Esophagus squamous epithelium (tissue), 5 donors: ENCODE measurements around the gene ARFRP1. TPM values are rescaled to one million over a fixed set of nuclear protein-coding genes. Genes with fewer than 3 reads are reported as not detected.

Experiments
- DNase-seq: peaks from one replicate; lab custom pipeline; 2025; lab: John Stamatoyannopoulos, UW
- H3K27ac ChIP-seq, 4 donors: fragments of 200-600 bp; sonication (generic); one replicate each; pipeline ENCODE4 v1.5.1; 2016 to 2019; ENCODE audit warnings: mild to moderate bottlenecking in 1 of 4
- H3K27me3 ChIP-seq, 4 donors: fragments of 200-600 bp; sonication (generic); 1 replicate in 3 of 4; 2 replicates in 1 of 4; pipeline versions ENCODE4 v1.5.1 to v1.6.0; 2017 to 2021; ENCODE audit warnings: antibody characterized with exemption in 1 of 4
- H3K36me3 ChIP-seq, 3 donors: fragments of 200-600 bp; sonication (generic); one replicate each; pipeline ENCODE4 v1.5.1; 2016 to 2019
- H3K4me1 ChIP-seq, 3 donors: fragments of 200-600 bp; sonication (generic); one replicate each; pipeline ENCODE4 v1.5.1; 2017 to 2019
- H3K4me3 ChIP-seq, 4 donors: fragments of 200-600 bp; sonication (generic); 1 replicate in 3 of 4; 2 replicates in 1 of 4; pipeline ENCODE4 v1.5.1; 2016 to 2019; ENCODE audit warnings: mild to moderate bottlenecking in 2 of 4, moderate library complexity in 1 of 4
- H3K9me3 ChIP-seq, 3 donors: fragments of 200-600 bp; sonication (generic); one replicate each; pipeline ENCODE4 v1.5.1; 2016 to 2019
- POLR2A ChIP-seq, 4 donors: fragments of 450-650 bp; IDR thresholded peaks; one replicate each; pipeline ENCODE4 v1.6.1; 2017; ENCODE audit warnings: antibody characterized with exemption in 4 of 4, mild to moderate bottlenecking in 4 of 4, moderate library complexity in 3 of 4
- WGBS, 2 donors: methylation state at CpG; one replicate each; pipeline ENCODE4 v1.1.5; 2018; 5-methylcytosine and 5-hydroxymethylcytosine counted together
- intact Hi-C: fragments of 100-400 bp; cut with DNase I; formaldehyde crosslinking; loops from one replicate; pipeline ENCODE4 v1.15.0; 2022
- total RNA-seq, 4 donors: library from RNA; depleted of rRNA; stranded (reverse); fragments of >200 nt; gene quantifications; one replicate each; pipeline ENCODE4 v1.1.0, GENCODE V29; 2016
- TF ChIP-seq, protein P1 (sequence below), 6 experiments: fragments of 450-650 bp in 4 of 6; fragments of 200-600 bp in 2 of 6; sonication (generic) in 2 of 6; IDR thresholded peaks; one replicate each; pipeline ENCODE4 v1.5.1; 2016 to 2019; ENCODE audit warnings: antibody characterized with exemption in 6 of 6, mild to moderate bottlenecking in 4 of 6, moderate library complexity in 4 of 6
- donor health status: DM: yes; HTN: yes; CAD: no.

ARFRP1 gene
- total RNA-seq, 4 donors from 2014 or later = 30.4 to 45.5 (median 37.0) TPM

DNA sequence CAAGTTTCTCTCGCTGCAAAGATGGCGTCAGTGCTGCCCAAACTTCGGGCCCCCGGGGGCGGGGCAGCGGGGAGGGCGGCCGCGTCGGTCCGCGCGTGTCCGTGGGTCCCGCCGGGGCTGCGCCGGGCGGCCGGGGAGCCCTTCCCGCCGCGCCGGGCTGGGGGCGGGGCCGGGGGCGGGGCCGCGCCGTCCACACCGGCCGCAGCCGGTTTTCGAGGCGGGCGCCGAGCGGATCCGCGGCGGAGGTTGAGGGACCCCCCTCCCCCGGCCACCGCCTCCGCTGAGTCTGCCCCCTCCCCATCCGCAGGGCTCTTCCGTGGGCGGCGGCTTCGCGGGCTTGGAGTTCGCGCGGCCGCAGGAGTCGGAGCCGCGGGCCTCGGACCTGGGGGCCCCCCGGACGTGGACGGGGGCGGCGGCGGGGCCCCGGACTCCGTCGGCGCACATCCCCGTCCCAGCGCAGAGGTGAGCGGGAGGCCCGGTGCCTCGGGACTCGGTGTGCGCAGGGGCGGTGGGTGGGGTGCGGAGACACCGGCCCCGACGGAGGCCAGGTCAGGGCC, 32.4 kb upstream of the ARFRP1 start:
- H3K36me3 ChIP-seq = peaks cover 4 to 42% (median 19%) of the 10 kb centered on the region in 3 donors
- H3K27ac ChIP-seq = peak overlapping the region; percentile 82 to 98 (median 94)
- TF ChIP-seq, protein P1, sequence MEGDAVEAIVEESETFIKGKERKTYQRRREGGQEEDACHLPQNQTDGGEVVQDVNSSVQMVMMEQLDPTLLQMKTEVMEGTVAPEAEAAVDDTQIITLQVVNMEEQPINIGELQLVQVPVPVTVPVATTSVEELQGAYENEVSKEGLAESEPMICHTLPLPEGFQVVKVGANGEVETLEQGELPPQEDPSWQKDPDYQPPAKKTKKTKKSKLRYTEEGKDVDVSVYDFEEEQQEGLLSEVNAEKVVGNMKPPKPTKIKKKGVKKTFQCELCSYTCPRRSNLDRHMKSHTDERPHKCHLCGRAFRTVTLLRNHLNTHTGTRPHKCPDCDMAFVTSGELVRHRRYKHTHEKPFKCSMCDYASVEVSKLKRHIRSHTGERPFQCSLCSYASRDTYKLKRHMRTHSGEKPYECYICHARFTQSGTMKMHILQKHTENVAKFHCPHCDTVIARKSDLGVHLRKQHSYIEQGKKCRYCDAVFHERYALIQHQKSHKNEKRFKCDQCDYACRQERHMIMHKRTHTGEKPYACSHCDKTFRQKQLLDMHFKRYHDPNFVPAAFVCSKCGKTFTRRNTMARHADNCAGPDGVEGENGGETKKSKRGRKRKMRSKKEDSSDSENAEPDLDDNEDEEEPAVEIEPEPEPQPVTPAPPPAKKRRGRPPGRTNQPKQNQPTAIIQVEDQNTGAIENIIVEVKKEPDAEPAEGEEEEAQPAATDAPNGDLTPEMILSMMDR (IDR thresholded peaks at IDR 0.05) = no peak
- no peak for TF ChIP-seq POLR2A (IDR thresholded peaks at IDR 0.05)
- peaks cover 45 to 68% (median 46%) of the 10 kb centered on the region in 3 donors for H3K4me1 ChIP-seq
- intact Hi-C loops = no loop called here
- DNase-seq = no peak
- no peaks in the 10 kb centered on the region for H3K9me3 ChIP-seq
- H3K4me3 ChIP-seq = peak overlapping the region; percentile 51 to 90 (median 64)
- H3K27me3 ChIP-seq = no peaks in the 10 kb centered on the region
- no CpG with 5 or more reads among the region's 80 CpGs for WGBS, 2 donors

DNA sequence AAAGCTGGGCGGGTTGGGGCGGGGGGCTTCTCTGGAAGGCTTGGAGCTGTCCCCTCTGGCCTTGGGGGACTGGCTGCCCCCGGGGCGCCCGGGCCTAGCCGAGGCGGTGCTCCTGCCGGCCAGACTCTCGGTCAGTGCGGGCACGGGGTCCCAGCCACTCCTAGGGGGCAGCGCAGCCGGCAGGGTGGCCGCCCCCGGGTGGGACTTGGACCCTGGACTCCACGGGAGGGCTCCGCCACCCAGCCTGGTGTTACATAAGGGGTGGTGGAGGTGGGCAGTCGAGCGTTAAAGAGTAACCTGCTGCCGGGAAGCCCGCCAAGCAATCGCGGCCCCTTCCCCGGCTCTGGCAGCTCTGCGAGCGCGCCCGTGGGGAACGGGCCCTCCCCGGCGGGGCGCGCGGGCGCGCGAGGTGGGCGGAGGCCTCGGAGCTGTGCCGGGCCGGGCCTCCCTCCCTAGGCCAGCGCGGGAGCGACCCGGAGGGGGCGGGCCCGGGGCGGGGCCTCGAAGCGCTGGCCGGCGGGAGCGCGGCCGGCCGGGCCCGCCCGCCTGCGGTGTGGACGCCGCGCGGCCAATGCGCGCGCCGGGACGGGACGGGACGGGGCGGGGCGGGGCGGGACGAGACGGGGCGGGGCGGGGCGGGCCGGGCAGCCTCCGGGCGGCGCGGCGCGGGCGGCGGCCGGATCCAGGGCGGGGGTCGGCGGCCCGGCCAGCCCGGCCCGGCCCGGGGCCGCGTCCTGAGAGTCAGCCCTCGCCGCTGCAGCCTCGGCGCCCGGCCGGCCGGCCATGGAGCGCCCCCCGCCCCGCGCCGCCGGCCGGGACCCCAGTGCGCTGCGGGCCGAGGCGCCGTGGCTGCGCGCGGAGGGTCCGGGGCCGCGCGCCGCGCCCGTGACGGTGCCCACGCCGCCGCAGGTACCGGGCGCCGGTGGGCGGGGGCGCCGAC, 31.6 kb upstream of the ARFRP1 start, which contains the start of gene SLC2A4RG:
TSS of gene SLC2A4RG (plus strand) at position 647 of the 940 bp plus-strand sequence. CDS start at position 784, 137 bp downstream.
- peaks cover 45 to 68% (median 46%) of the 10 kb centered on the region in 3 donors for H3K4me1 ChIP-seq
- peaks cover 4 to 49% (median 23%) of the 10 kb centered on the region in 3 donors for H3K36me3 ChIP-seq
- peak within 1 kb of the TSS; percentile 51 to 90 (median 64) for H3K4me3 ChIP-seq
- H3K9me3 ChIP-seq = no peaks in the 10 kb centered on the region
- H3K27ac ChIP-seq = peak within 1 kb of the TSS; percentile 87 to 98 (median 94)
- WGBS, 2 donors = no CpG with 5 or more reads among the region's 136 CpGs
- H3K27me3 ChIP-seq = no peaks in the 10 kb centered on the region
- no peak for TF ChIP-seq POLR2A (IDR thresholded peaks at IDR 0.05)
- TF ChIP-seq, protein P1 (IDR thresholded peaks at IDR 0.05) = no peak
- intact Hi-C loops = loop anchor here (5.0 kb wide), 1 partner anchor 202 kb away; the partner anchor contains the start of gene PTK6
- DNase-seq = no peak

DNA sequence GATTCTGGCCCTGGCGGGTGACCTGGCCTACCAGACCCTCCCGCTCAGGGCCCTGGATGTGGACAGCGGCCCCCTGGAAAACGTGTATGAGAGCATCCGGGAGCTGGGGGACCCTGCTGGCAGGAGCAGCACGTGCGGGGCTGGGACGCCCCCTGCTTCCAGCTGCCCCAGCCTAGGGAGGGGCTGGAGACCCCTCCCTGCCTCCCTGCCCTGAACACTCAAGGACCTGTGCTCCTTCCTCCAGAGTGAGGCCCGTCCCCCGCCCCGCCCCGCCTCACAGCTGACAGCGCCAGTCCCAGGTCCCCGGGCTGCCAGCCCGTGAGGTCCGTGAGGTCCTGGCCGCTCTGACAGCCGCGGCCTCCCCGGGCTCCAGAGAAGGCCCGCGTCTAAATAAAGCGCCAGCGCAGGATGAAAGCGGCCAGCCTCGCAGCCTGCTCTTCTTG, 30.9 kb upstream of the ARFRP1 start:
- H3K27ac ChIP-seq = peak overlapping the region; percentile 75 to 93 (median 88)
- no peaks in the 10 kb centered on the region for H3K9me3 ChIP-seq
- H3K36me3 ChIP-seq = peaks cover 4 to 50% (median 25%) of the 10 kb centered on the region in 3 donors
- TF ChIP-seq, protein P1 (IDR thresholded peaks at IDR 0.05) = no peak
- TF ChIP-seq POLR2A (IDR thresholded peaks at IDR 0.05) = no peak
- H3K27me3 ChIP-seq = no peaks in the 10 kb centered on the region
- no peak for DNase-seq
- intact Hi-C loops = loop anchor here (5.0 kb wide), 1 partner anchor 201 kb away; the partner anchor contains the start of gene PTK6
- peak overlapping the region; percentile 34 to 77 (median 54) for H3K4me3 ChIP-seq
- peaks cover 45 to 68% (median 46%) of the 10 kb centered on the region in 3 donors for H3K4me1 ChIP-seq
- 40% methylated on average over 2 of the region's 26 CpGs; no CpG with 5 or more reads in 1 of the 2 donors for whole genome bisulfite sequencing, 2 donors

DNA sequence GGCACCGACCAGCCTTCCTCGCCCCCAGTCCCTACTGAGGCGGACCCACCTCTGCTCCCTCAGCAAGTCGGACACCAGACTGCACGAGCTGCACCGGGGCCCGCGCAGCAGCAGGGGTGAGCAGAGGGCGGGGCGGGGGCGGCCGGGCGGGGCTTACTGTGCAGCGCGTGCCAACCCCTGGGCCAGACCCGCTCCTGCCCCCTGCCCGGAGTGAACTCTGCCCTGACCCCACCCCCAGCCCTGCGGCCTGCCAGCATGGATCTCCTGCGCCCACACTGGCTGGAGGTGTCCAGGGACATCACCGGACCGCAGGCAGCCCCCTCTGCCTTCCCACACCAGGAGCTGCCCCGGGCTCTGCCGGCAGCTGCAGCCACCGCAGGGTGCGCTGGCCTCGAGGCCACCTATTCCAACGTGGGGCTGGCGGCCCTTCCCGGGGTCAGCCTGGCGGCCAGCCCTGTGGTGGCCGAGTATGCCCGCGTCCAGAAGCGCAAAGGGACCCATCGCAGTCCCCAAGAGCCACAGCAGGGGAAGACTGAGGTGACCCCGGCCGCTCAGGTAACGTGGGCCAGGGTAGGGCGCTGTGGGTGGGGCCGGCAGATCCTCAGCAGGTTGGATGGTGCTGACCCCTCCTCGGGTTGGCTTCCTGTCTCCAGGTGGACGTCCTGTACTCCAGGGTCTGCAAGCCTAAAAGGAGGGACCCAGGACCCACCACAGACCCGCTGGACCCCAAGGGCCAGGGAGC, 30.3 kb upstream of the ARFRP1 start:
- no peak for DNase-seq
- no peaks in the 10 kb centered on the region for H3K27me3 ChIP-seq
- no peaks in the 10 kb centered on the region for H3K9me3 ChIP-seq
- 0% methylated on average over 1 of the region's 43 CpGs; no CpG with 5 or more reads in 1 of the 2 donors for WGBS, 2 donors
- H3K4me1 ChIP-seq = peaks cover 45 to 68% (median 46%) of the 10 kb centered on the region in 3 donors
- no peak for TF ChIP-seq POLR2A (IDR thresholded peaks at IDR 0.05)
- TF ChIP-seq, protein P1 (IDR thresholded peaks at IDR 0.05) = no peak
- peaks cover 0 to 50% (median 27%) of the 10 kb centered on the region in 3 donors for H3K36me3 ChIP-seq
- H3K27ac ChIP-seq = peak overlapping the region; percentile 75 to 93 (median 88)
- intact Hi-C loops = loop anchor here (5.0 kb wide), 1 partner anchor 201 kb away; the partner anchor contains the start of gene PTK6
- peak overlapping the region; percentile 31 to 77 (median 54) for H3K4me3 ChIP-seq
